Measurements from ENCODE around the gene FGF22.

The FGF22 gene

DNA sequence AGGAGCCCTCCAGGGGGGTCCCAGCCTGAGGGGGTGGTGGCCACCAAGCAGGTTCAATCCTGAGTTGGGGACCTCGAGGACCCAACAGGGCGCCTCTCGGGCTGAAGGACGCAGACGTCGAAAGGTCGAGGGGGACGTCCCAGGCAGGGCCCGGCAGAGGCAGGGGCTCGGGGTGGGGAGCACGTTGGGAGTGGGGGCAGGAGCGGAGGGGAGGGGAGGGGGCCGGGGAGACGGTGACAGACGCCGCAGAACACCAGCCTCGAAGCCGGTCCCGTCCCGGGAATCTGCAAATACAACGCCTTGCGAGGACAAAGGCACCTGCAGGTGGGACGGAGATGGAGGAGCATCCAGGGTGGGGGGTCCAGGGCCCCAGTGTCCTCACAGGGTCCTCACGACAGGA, 4.1 kb downstream of the FGF22 start:
- DNase-seq (ENCODE audit: low read depth in 3 of 3), result no peak

DNA sequence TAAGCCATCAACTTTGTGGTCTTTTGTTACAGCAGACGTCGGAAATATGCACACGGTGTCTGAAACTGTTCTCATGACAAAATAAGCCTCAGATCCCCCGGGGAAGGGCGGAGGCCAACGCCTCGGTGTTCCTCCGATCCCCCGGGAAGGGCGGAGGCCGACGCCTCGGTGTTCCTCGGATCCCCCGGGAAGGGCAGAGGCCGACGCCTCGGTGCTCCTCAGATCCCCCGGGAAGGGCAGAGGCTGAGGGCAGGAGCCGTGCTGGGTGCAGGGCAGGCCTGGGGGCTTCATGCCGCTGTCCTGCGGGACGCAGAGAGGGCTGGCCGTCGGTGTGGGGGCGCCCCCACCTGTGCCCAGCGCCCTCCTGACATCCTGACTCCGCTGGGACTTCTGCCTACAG, 4.7 kb downstream of the FGF22 start:
- no peak for DNase-seq (ENCODE audit: low read depth in 3 of 3)

DNA sequence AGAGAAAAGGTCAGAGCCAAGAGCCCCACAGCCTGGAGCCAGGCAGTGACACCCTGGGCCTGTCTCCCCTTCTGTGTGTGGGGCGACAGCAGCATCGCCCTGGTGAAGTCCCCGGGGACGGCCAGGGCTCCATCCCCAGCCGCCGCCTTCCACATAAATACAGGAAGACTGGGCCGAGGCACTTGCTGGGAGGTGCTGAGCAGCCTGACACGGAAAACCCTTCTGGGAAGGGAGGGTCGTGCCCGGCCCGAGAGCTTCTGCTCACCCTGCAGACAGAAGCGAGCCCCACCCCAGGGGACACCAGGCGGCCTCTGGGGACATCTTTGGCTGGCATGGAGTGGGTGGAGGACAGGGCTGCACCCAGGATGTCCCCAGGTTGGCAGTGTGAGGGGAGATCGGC, 5.1 kb downstream of the FGF22 start:
- DNase-seq (ENCODE audit: low read depth in 3 of 3), result no peak

DNA sequence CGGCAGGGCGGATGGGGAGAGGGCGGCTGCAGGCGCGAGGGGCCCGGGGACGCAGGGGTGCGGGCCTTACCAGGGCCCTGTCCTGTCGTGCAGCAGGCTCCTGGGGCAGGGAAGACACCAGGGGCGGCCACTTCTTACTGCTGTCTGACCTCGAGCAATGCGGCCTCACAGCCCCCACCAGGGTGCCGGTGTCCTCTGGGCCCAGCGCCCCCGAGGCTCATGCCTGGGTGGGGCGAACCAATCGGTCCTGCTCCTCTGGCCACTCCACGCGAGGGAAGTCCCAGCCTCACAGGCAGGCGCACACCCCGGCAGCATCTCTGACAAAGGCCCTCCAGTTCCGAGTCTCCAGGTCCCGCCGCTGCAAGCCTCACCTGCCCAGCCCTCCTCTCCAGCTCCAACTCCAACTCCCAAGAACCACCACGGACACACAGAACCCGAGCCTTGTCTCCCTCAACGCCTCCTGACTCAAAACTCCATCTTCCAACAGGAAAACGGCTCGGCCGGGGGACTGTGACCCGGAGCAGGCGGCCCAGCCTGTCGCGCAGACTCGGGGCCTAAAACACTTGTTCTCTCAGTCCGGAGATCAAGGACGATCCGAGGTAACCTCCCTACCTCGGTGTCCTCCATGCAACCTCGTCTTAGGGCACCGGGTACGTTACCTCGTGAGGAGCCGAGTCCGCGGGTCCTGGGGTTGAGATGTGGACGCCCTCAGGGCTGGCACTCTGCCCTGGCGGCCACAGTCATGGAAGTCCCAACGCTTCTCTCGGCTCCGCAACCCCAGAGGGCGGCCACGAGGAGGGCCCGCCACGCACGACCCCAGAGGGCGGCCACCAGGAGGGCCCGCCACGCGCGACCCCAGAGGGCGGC, 6.5 kb downstream of the FGF22 start:
- no peak for DNase-seq (ENCODE audit: low read depth in 3 of 3)

DNA sequence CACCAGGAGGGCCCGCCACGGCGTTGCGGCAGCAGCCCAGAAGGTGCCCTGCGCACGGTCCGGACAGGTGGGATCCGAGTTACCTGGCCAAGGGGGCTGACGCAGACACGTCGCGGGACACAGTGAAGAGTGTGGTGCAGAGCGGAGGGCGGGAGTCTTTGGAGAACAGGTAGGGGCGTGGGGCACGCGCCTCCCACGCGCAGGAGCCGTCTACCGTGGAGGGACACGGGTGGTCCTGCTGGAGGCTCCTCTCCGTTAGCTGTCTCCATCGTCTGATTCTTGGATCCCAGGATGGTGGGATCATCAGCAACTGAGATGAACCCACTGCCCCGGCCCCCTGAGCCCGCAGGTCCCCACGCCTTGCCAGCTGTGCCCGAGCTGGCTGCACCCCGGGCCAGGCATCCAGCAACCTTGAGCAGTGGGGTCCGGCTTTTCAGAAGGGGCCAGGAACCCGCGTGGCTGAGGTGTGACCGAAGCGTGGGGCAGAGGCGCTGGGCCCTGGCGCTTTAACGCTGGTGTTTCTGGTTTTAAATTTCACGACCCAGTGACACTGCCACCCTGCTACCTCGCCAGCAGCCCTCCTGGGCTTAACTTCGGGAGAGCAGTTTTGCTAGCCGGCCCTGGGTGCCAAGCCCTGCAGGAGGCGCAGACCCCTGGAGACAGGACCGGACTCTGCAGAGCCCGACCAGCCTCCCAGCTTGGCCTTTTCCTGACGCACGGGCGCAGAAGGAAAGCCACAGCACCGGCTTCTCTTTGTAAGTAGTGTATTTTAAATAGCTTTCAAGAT, 7.3 kb downstream of the FGF22 start:
- no peak for DNase-seq (ENCODE audit: low read depth in 3 of 3)

DNA sequence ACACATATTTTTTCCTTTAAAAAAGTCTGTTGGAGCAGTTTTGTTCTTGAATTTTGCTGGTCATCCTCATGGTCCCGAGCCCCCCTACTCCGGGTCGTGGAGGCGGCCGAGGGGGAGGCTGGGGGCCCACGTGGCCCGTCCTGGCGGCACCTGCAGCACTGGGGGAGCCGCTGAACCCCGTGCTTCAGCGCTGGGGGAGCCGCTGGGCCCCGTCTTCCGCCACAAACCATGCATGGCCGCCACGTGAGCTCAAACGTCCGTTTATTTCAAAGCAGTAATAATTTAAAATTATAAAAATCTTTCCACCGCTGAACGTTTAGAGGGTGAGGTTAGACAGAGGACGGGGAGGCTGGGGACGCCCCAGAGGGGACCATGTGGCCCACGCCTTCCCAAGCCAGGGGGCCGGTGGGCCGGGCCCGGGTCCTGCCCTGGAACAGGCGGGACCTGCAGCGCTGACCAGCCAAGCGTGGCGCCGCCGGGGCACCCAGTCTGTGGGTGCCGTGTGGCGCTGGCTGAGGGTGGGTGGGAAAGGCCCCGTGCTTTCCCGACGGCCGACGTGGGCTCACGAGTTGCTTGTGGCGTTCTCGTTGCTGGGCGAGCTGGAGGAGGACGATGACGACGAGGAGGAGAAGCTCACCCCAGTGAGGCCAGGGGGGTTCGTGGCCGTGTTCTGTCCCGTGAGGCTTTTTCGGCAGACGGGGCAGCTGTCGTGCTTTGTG, 8.0 kb downstream of the FGF22 start:
- DNase-seq (ENCODE audit: low read depth in 3 of 3), result no peak

DNA sequence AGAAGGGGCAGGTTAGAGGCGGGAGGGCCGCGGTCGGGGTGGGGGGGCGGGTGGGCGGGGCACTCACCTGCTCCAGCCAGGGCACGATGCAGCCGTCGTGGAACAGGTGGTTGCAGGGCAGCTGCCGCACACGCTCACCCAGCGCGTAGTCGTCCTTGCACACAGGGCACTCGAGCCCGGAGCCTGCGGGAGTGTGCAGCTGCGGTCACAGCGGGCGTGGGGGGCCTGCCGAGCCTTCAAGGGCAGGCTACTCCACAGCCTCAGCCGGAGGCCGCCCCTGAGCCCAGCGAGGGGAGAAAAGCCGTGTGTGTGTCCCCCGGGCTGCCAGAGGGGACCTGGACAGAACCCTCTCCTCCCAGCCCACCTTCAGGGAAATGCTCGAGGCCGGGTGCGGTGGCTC, 8.6 kb downstream of the FGF22 start:
- no peak for DNase-seq (ENCODE audit: low read depth in 3 of 3)

DNA sequence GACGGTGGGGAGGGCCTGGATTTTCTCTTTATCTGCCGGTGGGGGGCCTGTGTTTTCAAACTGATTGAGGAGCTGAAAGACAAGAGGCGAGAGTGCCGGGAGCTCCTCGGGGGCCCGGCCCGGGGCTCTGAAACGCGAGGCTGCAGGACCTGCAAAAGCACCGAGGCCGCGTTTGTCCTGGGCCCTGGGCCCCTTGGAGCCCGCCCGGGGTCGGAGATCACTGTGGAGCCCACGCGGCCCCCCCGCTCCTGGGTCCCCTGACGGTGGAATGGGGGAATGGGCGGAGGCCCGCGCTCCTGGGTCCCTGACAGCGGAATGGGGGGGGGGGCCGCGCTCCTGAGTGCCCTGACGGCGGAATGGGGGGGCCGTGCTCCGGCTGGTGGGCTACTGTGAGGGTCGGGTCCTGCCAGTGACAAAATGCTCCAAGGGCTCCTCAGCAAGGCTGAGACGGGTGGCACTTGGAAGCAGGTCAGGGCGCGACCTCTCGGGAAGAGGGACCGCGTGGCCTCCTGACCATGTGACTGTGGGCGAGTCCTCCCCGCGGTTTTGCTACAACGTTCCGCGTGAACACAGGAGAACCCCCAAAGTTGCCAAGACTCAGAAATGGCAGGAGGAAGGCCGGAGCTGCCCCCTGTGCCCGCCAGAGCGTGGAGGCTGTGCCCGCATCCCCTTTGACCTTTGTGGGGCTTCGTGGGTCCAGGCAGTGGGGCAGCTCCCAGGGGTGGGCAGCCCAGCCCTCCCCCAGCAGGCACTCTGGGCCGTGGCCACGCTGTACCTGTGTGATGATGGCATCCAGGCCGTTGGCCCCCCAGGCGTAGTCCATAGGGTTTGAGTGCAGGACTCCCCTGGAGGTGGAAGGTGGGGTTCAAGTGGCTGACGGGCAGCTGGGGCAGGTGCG, 9.5 kb downstream of the FGF22 start:
- no peak for DNase-seq (ENCODE audit: low read depth in 3 of 3)

DNA sequence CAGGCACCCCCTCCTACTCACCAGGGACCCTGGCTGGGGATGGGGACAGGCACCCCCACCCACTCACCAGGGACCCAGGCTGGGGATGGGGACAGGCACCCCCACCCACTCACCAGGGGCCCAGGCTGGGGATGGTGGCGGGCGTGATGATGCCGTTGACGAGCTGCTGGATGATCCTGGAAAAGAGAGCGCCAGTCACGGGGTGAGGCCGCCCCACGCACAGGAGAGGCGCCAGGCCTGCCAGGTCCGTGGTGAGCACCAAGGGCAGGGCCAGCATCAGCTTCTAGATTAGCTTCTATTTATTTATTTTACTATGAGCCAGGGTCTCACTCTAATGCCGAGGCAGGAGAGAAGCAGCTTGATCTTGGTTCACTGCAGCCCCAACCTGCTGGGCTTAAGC, 10.4 kb downstream of the FGF22 start:
- DNase-seq (ENCODE audit: low read depth in 3 of 3), result no peak

DNA sequence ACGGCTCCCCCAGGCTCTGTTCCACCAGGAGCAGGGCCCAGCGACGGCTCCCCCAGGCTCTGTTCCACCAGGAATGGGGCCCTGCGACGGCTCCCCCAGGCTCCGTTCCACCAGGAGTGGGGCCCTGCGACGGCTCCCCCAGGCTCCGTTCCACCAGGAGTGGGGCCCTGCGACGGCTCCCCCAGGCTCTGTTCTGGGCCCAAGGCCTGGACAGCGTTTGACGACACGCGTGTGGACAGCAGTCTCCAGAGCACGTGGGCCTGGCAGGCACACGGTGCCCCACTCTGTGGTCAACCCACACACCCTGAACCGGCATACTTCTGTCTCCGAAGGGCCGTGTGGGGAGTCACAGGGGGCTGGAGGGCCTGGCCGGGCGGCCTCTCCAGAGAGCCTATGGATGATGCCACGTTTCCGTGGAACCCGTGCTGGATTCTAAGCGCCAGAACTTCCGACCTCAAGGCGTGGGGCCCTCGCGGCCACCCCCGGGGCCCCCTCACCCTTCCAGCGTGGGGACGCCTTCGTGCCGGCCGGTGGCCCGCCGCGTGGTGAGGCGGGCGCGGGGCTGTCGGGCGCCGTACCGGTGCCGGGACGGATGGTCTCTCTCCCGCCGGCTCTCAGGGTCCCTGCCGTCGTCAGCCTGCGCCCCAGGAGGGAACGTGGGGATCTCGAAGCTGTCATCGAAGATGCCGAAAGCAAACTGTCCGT, 11.6 kb downstream of the FGF22 start:
- no peak for DNase-seq (ENCODE audit: low read depth in 3 of 3)

DNA sequence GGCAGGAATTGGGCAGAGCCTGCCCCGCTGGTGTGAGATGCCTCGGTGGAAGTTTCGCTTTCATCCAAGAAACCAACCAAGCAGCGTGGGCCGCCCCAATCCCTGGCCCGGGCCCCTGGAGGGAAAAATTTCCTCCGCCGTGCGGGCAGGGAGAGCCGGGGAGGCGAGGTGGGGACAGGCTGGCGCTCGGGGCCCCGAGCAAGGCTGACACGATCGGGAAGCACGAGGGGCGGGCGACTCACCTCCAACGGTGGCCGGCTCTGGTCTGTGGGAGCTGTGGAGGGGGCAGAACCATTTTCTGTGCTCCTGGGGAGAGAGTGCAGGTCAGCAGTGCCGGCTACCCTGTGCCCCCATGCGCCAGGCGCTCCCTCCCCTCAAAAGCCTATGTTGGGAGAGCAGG, 12.3 kb downstream of the FGF22 start:
- no peak for DNase-seq (ENCODE audit: low read depth in 3 of 3)

DNA sequence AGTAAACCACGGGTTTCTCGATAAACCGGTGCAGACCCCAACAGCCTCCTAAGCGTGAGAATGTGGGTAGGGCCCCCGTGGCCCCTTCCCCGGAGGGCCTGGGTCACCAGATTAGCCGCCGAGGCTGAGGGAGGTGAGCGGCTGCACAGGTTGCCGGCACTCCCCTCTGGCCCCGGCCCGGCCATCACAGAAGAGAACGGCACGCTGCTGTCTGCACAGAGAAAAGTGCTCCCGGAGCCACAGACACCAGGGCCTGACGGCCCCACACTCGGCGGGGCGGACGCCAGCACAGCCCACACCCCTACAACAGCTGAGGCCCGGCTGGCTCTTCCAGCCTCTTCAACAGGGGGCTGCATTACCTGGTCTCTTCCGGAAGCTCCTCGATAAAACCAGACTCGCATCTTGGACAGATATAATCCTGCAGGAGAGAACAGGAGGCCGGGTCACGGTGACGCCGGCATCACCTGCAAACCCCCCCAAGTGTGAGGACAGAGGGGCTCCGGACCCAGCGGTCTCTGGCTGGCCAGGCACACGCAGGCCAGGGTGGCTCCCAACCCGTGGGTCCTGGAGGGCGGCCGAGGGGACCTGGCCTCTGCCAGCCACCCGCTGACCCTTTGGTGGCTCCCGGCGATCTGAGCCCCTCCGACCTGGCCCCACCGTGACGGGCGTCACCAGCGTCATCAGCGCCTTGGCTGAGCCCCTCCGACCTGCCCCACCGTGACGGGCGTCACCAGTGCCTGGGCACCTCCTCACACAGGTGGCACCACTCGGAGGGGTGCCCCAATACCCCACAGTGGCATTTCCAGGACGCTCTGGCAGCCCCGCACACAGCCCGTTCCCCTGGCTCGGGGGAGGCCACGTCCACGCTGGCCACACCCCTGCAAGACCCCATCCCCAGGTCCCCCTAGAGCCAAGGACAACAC, 13.0 kb downstream of the FGF22 start:
- no peak for DNase-seq (ENCODE audit: low read depth in 3 of 3)

DNA sequence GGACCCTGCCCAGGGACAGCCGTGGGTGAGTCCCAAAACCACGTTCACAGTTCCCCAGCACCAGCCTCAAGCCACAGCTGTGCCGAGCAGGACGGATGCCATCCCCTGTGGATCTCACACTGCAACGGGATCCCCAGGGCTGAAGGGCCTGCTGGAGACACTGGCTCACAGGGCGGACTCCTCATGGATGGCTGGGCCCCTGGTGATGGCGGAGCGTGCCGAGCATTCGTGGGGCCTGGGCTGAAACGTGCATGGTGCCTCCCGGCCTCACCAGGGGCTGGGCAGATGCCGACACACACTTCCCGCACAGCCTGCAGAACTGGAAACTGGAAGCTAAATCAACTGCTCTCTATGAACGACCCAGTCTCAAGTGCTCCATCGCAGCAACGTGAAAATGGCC, 13.7 kb downstream of the FGF22 start:
- no peak for DNase-seq (ENCODE audit: low read depth in 3 of 3)

DNA sequence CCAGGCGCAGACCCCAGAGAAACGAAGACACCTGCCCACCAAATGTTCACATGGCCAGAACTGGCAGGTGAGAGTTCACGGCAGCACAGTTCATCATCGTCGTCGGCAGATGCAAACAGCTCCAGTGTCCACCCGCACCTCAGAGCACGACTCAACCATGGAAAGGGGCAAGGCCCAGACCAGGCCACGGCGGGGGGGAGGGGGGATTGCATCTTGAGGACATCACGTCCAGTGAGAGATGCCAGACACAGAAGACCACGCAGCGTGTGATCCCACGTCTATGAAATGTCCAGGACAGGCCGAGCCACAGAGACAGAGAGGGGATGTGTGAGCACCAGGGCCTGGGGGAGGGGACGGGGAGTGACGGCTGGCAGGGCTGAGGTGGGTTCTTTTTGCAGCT, 16.0 kb downstream of the FGF22 start:
- no peak for DNase-seq (ENCODE audit: low read depth in 3 of 3)

DNA sequence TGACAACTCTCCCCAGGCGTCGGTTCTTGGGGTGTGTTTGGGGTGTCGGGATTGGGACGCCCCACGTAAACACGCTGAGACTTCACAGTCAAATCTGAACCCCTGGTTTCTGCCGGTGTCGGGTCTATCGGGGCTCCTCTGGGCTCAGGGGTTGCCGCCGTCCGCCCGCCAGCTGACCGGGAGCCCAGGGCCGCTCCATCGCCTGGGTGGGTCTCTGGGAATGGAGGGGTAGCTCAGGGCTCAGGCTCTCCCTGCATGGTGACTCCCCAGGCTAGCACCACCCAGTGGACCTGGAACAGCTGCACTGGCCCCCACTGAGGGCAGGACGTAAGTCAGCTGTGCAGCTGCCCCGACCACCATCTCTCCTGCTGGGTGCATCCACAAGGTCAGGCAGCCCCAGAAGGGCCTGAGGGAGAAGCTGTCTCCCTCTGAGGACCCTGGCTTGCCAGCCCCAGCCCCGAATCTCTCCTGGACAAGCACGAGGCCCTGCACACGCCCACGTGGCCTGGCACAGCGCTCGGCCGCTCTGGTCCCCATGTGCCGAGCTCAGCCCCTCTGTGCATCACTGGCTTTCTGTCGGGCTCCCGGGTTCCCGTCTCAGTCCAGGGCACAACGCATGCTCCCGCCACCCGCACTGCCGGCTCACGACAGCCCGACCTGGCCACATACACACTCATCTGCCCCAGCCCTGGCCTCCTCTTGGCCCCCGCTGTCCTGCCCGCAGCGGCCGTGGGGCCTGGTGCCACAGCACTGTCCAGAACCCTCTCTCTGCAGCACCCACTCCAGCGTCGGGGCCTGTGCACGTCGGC, 17.3 kb downstream of the FGF22 start:
- no peak for DNase-seq (ENCODE audit: low read depth in 3 of 3)

DNA sequence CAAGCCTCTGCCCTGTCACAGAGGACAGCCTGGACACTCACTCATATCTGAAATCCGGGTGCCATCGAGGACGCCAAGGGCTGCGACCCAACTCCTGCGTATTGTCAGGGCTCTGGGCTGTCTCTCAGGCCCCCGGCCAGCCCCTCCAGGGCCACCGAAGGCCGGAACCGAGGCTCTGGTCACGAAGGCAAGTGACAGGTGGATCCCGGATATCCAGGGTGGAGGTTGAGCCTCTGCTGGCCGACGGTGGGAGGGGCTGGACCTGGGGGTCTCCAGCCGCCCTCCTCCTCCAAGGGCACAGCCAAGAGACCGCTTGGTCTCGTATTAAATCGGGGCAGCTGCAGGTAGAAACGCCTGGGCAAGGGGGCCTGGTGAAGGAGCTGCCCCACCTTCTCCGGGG, 17.9 kb downstream of the FGF22 start:
- no peak for DNase-seq (ENCODE audit: low read depth in 3 of 3)

DNA sequence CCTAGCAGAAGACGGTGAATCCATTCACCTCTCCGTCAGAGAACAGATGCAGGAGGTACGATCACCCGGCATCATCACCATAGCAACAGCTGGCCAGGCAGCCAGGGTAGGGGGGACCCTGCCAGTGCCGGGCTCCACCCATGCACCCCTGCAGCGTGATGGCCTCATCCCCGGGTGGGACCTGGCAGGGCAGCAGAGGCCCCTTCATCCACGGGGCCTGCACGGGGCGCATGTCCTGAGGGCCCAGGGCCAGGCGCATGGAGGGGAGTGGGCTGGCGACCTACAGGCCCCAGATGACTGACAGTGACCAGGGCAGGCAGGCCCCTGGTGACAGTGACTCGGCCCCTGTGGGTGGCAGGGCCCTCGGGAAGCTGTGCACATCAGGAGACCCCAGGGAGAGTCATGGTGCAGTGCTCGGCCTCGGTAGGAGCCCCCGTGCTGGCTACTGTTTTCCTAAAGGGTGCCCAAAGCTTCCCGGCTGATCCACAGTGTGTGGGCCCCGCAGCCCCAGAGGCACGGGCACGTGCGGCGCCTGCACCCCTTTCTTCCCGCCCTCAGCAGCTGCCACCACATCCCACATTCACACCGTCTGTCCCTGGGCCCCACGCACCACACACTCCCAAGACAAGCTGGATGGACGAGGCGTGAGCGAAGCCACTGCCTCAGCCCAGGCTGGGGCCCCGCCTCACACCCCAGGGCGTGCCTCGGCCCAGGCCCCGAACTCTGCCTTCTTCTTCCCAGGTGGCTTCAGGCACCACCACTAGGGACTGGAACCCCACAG, 18.6 kb downstream of the FGF22 start:
- no peak for DNase-seq (ENCODE audit: low read depth in 3 of 3)
